Activated CD4-positive, alpha-beta T cell treated with anti-CD3 and anti-CD28 coated beads, Interleukin-2, amount 50 U/mL, for 16 hours (primary cell): Measurements from ENCODE around the gene RBBP7.

ENCODE experiments used
- DNase-seq: peaks from one replicate; pipeline ENCODE4 v3.0.0-alpha.2; 2020

Gene RBBP7

DNA sequence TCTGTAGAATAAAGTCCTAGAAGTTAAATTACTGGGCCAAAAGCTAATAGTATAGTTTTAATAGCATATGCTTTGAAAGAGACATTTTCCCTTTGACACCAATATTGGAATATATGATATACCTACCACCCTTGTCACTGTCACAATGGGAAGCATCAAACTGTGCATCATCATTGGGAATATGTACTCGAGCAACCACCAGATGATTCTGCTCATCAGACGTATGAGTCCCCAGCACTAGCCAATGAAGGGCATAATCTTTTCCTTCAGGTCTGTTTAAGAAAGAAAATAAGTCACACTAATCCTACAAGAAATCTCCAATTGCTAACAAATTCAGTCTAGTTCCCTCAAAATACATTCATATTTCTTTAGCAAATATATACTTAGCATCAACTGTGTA lies 7.3 kb downstream of the RBBP7 start:
- no peak for DNase-seq

DNA sequence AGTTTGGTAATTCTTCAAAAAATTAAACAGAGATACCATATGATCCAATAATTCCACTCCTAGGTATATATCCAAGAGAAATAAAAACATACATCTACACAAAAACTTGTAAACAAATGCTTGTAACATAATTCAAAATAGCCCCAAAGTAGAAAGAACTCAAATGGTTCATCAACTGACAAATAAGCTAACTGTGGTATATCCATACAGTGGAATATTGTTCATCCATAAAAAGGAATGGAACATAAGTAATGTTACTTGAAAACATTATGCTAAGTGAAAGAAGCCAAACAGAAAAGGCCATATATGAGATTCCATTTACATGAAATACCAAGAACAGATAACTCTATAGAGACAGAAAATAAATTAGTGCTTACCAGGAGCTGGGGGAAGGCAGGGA lies 13.4 kb downstream of the RBBP7 start:
- no peak for DNase-seq

DNA sequence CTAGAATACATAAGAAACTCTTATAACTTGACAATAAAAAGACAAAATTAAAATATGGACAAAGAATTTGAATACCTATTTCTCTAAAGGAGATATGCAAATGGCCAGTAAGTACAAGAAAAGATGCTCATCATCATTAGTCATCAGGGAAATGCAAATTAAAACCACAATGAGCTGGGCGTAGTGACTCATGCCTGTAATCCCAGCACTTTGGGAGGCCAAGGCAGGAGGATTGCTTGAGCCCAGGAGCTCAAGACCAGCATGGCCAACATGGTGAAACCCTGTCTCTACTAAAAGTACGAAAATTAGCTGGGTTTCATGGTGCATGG lies 14.1 kb downstream of the RBBP7 start:
- DNase-seq, result peak; percentile 68

DNA sequence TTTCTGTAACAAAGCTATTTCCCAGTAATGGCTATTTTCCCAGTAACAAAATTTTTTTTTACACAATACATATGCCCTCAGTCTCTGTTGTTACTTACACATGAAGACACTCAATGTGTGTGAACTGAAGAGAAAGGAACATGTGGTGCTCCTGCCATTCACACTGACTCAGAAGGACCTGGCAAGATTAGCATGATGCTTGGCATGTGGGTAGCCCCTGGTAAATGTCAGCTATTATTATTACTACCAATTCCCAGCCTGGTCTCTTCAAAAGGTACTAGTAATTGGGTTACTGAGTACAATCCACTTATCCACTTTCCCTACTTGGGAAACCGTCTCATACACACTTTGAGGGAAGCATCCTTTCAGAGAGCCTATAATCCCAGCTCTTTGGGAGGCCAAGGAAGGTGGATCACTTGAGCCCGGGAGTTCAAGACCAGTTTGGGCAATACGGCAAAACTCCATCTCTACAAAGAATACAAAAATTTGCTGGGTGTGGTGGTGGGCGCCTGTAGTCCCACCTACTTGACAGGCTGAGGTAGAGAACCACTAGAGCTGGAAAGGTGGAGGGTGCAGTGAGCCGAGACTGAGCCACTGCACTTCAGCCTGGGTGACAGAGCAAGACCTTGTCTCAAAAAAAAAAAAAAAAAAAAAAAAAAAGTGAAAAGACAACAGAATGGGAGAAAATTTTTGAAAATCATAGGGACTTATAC lies 14.6 kb downstream of the RBBP7 start:
- DNase-seq, result no peak

DNA sequence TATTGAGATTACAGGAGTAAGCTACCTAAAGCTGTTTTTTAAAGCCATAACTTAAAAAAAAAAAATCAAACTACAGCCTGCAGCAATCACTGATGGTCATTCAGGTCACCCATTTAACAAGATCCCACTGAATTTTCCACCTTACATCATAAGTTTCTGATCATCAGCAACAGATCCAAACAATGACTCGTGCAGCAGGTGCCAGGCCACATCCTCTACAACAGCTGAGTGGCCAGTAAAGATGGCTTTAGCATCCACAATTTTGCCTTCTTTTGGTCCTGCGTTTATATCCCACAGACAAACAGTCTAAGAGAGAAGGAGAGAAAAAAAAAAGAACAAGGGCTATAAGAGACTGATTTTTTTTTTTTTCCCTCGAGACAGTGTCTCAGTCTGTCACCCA lies 16.6 kb downstream of the RBBP7 start:
- no peak for DNase-seq

DNA sequence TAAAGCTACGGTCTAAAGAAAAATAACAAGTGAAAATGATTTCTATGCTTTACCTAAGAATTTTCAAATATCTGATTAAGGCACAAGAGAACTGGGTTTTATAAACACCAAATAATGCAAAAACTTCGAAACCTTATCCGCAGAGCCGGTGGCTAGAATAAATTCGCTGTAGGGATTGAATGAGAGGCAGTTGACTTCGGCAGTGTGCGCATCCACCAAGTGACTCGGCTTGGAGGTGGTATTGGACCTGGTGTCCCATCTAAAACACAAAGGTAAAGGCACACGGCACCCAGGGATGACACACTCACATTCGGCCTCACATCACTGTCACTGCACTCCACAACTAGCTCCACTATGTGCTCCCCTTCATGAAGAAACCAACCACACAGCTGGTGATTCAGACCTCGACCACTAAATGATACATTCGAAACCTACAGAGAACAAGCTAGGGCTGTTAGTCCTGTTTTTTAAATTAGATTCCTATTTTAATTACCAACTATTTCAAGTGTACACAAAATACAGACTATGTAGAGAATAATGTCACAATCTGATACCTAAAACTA lies 17.5 kb downstream of the RBBP7 start:
- DNase-seq, result peak; percentile 35

DNA sequence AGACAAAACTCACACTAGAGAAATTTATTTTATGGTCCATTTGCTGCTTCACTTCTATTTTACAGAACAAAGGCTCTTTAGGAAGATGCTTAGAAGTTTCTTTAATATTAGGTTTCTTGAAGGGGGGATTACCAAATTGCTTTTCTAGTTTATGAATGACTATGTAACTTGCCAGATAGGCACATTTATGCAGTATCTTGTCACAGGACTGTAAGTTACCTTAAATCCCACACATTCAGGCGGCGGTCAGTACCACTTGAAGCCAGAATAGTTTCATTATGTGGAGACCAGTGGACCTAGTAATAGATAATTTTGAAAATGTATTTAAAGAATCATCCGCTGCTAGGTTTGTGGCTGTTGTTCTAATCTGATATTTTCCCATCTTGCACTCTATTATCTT lies 18.3 kb downstream of the RBBP7 start:
- DNase-seq, result no peak

DNA sequence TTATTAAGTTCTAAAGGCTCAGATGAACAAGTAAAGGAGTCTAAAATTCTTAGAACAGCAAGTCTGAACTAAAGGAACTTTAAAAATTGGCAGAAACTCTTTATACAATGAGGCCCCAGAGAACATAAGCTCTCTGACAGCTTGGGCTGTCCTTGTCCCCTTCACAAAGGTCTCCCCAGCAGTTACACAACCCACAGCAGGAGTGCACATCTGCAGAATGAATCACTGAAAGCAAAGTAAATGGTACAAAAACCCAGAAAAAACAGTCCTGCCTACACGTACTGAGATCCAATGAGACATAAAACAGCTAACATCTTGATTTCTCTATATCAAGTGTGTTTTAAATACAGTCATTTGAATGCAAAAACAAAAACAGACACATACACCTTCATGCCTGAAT lies 18.7 kb downstream of the RBBP7 start:
- no peak for DNase-seq

DNA sequence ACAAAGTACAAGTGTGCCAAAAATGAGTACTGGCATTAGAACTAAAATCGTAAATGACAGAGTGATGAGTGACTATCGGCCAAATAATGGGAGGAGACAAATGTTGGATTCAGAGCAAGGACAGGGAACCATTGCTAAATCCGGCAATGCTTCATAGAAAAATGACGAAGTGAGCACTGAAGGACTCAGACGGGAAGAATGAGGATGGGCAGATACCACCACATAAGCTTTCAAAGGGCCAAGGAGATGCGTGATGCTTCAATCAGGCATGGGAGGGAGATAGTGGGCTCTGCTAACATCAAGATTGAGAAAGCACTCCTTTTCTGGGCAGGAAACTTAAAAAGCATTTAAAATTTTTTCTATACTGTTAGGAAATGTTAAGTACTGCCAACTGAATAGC lies 21.6 kb downstream of the RBBP7 start:
- no peak for DNase-seq

DNA sequence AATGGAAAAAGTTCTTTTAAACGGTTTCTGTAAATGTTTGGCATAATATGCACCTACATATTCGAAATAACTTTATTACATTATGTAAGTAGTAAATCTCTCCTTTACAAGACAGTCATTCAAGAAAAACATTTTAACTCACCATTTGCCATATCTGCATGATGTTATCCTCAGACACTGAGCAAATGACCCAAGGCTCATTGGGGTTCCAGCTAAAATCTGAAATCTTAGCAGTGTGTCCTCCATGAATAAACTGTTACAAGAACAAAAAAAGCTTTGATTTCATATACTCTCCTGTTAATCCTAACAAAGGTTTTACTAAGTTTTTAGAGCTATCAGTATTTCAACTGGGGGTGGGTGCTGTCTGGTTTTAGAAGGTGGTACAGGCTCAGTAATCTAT lies 24.5 kb downstream of the RBBP7 start:
- DNase-seq, result no peak

DNA sequence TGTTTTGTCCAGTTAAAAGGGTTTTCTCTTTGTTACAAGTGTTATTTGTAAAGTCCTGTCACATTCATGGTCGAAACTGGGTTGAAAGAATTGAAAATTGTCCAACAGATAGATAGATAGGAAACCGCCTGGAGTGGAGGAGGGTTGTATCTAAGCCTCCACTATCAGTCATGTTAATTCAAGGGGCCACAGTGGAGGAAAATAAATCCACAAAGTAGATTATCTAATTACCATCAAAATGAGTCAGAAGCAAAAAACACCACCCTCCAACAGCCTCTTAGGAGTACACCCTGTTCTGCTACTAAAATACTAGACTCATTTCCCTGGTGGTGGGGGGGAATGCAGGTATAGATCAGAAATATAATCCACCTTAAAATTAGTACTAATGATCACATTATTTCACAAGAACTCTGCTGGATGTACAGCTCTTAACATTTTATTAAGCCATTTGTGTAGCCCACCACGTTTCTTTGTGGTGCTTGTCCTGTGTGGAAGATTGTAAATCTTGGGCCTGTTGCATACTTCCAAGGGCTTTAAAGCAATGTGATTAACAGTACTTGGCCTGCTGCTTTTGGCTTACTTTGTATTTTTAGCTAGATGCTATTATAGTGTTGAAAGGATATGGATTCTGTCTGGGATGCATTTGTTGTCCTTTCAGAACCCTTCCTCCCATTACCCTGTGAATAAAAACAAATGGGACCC lies 26.8 kb downstream of the RBBP7 start:
- no peak for DNase-seq

DNA sequence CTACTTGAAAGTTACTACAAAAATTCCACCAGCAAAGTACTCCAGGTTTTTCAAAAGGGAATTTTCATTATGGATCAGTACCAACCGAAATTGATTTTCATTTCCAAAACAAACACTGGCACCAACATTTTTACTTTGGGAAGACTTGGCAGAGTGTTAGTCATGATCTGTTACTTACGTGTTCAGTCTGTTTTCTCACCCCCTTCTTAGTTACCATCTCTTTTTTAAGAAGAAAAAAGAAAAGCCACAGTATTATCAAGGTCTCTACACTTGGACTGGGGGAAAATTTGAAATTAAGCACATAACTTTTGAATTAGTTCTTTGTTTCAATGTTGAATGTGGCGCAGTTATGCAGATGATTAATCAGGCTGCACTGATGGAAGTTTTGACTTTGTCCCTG lies 27.5 kb downstream of the RBBP7 start:
- DNase-seq, result no peak

DNA sequence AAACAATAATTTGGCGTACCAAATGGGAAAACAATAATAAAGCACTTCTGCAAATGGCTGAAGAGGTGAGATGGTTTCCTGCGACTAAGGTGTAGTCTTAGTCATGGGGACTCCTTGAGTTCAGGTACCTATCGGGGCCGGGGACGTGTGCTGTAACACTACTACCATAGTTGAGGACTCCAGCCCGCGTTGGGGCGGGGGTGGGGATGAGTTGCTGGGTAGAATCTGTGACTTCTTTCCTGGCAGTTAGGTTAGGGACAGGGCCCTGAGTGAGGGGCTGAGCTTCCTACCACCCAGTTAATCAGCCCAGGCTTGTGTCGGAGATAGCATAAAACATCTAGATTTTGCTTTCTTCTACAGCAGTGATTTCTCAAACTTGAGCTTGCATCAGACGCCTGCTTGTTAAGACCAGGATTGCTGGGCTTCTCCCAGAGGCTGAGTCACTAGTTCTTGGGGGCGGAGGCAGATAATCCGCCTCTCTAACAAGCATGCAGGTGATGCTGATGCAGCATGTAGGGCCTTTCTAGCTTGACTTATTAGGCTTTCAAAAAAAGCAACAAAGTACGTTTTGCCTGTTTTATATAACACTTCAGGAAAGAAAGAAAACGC lies 30.2 kb downstream of the RBBP7 start:
- no peak for DNase-seq

DNA sequence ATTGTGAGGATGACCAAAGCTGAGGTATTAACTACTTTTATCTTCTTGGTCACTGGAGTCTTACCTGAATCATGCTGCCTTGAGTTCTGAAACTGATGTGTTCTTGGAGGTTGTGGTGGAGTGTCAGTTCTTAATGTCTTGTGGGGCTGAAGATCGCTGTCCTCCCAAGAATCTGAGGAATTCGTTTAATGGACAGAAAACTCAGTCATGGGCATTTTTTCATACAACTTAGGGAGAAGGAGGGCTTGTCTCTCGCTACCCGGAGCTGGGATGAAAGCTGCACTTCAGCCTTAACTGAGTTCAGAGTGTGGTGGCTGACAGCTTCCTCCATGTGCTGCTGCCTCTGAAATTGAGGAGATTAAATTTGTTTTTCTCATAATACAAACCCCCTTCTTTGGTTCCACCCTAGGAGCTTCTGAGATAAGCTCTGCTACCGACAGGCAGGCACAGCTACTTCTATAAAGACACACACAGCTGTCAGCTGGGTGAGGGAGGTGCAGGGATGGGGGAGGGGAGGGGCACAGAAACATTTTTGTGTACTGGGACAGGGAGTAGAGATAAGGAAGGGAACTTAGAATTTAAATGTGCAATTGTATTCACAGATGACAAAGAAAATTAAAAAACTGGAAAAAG lies 30.8 kb downstream of the RBBP7 start:
- no peak for DNase-seq

DNA sequence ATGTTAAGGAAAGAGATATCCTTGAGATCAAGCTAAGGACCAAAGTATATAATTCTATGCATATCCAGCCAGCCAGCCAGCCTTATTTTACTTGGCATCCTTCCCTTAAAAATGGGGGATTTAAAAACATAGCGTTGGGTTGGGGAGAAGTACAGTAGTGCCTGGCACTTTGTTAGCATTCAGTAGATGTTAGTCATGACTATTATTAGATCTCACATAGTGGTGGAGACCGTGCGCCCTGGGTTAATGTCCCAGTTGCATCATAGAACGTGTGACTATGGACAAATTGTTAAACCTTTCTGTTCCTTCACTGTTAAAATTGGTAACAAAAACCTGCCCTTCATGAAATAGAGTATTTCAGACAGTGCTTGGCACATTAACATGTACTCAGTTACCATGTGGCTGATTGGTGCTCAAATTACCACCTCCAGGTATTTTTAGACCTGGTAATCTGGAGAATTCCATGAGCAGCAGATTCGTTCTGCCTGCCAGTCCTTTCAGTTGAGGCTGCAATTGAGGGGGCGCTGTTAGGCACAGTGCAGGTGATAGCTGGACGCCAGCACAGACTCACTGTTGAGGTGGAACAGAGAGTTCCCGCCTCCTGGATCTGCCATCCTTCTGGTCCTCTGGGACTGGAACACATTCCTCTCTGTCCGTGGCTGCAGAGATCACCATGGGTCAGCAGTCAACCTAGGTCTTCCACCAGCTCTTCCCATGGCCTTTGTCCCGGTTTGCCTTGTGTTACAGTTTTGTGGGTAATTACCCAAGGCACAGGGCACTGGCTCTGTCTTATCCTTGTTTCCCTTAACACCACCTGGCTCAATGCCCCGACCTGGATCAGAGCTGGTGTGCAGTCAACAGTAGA lies 31.7 kb downstream of the RBBP7 start:
- DNase-seq, result no peak

DNA sequence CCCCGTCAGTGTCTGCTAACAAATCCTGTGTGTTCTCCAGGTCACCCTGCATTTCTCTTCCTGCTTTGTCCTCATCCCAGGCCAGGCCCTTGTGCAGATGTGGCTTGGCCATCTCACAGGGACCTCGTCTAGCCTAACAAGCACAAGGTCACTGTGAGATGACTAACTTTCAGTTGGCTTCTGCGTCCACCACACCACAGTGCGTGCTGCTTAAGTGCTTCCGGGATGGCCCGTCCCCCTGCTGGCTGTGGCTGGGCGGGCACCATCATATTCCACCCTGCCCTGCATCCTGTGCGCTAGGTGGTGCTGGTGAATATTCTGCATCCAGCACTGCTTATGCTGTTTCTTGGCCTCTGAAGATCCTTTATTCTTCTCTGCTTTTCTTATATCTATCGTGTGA lies 33.8 kb downstream of the RBBP7 start:
- no peak for DNase-seq

DNA sequence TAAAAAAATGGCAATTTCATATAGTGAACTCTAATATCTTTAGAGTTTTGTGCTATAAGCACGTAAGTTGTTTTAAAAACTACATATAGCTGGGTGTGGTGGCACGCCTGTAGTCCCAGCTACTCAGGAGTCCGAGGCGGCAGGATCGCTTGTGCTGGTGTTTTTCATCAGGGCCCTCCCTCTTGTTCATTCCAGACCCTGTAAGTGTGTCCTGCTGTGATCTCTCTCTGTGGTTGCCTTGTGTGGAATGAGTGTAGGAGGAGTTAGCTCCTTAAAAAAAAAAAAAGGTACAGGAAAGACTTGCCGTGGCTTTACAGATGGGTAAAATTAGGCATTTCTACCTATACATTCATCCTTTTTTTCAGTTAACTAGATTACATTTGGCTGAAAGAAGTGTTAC lies 35.4 kb downstream of the RBBP7 start:
- DNase-seq, result no peak

DNA sequence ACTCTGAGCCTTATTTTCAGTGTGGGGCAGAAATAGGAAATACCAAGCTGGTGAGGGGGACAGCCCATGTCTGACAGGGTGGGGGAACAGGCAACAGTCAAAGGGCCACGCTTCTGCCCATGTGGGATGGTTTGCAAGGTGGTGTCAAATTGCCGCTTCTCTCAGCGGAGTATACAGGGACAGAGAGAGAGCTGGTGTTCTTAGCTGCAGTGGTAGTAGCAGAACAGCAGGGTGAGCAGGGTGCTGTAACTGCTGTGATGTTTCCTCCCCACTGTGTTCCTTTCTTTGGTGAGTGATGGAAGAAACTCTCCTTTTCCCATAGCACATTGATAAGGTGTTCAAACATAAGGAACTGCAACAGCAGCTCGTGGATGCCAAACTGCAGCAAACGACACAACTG lies 37.9 kb downstream of the RBBP7 start:
- DNase-seq, result no peak

DNA sequence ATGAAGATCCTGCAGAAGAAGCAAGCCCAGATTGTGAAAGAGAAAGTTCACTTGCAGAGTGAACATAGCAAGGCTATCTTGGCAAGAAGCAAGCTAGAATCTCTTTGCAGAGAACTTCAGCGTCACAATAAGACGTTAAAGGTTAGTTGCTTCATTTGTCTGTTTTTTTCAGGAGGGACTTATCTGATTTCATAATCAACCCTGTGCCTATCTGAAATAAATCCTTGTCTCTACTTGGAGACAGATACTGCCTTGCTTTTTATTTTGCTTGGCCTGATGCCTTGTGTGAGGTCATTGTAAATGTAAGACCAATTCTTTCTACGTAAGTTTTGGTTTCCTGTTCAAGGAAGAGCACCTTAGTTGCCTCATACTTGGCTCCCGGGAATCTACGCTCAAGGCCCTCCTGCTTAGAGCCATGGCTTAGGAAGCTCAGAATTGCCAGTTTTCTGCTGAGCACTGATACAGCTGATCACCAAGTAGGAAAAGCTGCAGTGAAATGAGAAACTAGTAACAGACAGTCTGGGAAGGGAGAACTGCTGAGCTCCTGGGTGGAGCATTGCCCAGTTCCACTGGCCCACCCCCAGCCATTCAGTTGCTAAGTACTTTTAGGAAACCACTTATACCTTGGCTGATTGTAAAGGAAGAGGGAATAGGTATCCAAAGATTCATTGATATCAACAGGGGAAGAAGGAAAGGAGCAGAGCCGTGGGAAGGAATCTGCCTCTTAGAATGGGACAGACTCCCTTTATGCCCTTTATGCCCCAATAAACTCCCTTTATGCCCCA lies 41.8 kb downstream of the RBBP7 start:
- DNase-seq, result no peak

DNA sequence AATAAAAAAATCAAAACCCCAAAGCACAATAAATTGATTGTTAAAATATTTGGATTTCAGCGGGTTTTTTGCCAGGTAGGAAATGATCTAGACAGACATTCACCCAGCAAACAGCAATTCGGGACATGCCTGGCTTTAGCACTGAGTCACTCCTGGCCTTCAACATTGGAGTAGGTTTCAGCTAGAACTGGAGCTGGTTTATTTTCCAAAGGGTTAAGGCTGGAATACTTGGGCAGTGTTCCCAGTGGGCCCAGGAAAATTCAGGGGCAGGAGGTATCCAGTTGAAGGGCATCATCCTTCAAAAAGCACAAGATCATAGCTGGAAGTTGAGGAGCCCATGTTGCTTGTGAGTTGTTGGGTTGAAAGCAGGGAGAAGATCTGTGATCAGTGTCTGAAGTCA lies 42.9 kb downstream of the RBBP7 start:
- no peak for DNase-seq

DNA sequence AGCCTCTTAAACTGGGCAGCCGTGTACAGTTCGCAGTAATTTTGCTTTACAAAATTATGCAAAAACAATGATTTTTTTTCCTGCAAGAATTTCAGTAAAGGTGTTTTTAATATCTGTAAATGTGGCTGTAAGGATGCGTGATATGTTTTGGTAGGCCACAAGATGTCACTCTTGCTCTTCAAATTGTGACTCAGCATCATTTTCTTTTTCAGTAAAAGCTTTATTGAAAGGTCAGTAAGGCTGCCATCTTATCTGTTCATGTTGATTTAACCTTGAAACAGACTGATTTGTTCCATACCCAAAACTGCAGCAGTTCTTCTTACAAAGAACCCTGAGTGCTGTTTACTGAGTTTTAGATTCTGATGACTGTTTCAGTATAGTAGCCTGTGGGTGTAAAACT lies 44.0 kb downstream of the RBBP7 start:
- peak; percentile 52 for DNase-seq
